Esophagus squamous epithelium (tissue), 4 donors: Measurements from ENCODE around the gene HTR2B.

ENCODE experiments used
- POLR2A ChIP-seq, 4 donors: fragments of 450-650 bp; IDR thresholded peaks; one replicate each; pipeline ENCODE4 v1.6.1; 2017; ENCODE audit warnings: antibody characterized with exemption in 4 of 4, mild to moderate bottlenecking in 4 of 4, moderate library complexity in 3 of 4
- TF ChIP-seq, protein P1 (sequence below), 6 experiments: fragments of 450-650 bp in 4 of 6; fragments of 200-600 bp in 2 of 6; sonication (generic) in 2 of 6; IDR thresholded peaks; one replicate each; pipeline ENCODE4 v1.5.1; 2016 to 2019; ENCODE audit warnings: antibody characterized with exemption in 6 of 6, mild to moderate bottlenecking in 4 of 6, moderate library complexity in 4 of 6

DNA sequence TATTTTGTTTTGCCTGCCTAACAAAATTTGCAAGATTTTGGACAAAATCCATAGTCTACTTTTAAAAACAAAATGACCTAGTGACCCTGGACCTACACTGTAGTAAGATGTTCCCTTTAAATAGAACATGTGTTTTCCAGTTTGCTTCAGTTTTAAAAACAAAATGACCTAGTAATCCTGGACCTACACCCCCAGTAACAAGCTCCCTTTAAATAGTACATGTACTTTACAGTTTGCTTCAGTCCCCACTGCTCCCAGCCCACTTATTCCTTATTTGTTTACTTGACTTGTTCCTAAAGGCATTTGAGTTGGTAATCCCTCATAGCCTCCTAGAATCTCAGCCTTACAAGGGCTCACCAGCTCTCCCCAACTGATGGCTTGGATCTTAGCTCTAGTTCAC lies 34.5 kb upstream of the HTR2B start:
- TF ChIP-seq, protein P1, sequence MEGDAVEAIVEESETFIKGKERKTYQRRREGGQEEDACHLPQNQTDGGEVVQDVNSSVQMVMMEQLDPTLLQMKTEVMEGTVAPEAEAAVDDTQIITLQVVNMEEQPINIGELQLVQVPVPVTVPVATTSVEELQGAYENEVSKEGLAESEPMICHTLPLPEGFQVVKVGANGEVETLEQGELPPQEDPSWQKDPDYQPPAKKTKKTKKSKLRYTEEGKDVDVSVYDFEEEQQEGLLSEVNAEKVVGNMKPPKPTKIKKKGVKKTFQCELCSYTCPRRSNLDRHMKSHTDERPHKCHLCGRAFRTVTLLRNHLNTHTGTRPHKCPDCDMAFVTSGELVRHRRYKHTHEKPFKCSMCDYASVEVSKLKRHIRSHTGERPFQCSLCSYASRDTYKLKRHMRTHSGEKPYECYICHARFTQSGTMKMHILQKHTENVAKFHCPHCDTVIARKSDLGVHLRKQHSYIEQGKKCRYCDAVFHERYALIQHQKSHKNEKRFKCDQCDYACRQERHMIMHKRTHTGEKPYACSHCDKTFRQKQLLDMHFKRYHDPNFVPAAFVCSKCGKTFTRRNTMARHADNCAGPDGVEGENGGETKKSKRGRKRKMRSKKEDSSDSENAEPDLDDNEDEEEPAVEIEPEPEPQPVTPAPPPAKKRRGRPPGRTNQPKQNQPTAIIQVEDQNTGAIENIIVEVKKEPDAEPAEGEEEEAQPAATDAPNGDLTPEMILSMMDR (IDR thresholded peaks at IDR 0.05) = no peak
- no peak for TF ChIP-seq POLR2A (IDR thresholded peaks at IDR 0.05)
